GM12892 (cell line): Measurements from ENCODE around the gene PEPD.

Experiments used
- POLR2A ChIP-seq: IDR thresholded peaks from 2 replicates; pipeline ENCODE4 v1.6.1; 2011; ENCODE audit warnings: low read depth, low read length, control low read depth
- POLR2AphosphoS5 ChIP-seq: IDR thresholded peaks from 2 replicates; pipeline ENCODE4 v1.6.1; 2011; ENCODE audit warnings: low read depth, low read length, control low read depth
- TAF1 ChIP-seq: IDR thresholded peaks from 2 replicates; pipeline ENCODE4 v1.6.1; 2011; ENCODE audit warnings: low read depth, mild to moderate bottlenecking, control low read depth, low read length, borderline replicate concordance

GRCh38 chr19:33473653-33474305 is 47.8 kb downstream of the PEPD start:
- TF ChIP-seq POLR2A (no peak), POLR2AphosphoS5 (no peak), TAF1 (no peak)
